Breast epithelium (tissue), 4 donors: ENCODE data around the gene PLP1. TPM values are rescaled to one million over a fixed set of nuclear protein-coding genes. Genes with fewer than 3 reads are reported as not detected.

ENCODE experiments used
- DNase-seq, 2 donors: peaks; one replicate each; pipeline ENCODE4 v3.0.0-alpha.2; 2019; ENCODE audit warnings: low spot score in 2 of 2
- H3K27ac ChIP-seq, 2 donors: fragments of 200-600 bp; sonication (generic) in 1 of 2; one replicate each; pipeline ENCODE4 v1.5.1; 2016 to 2019; ENCODE audit warnings: mild to moderate bottlenecking in 1 of 2
- H3K27me3 ChIP-seq, 2 donors: fragments of 200-600 bp; sonication (generic) in 1 of 2; one replicate each; pipeline versions ENCODE4 v1.5.1 to v1.6.0; 2017 to 2019; ENCODE audit warnings: control low read depth in 1 of 2, mild to moderate bottlenecking in 1 of 2
- H3K36me3 ChIP-seq: fragments of 200-600 bp; one replicate; pipeline ENCODE4 v1.5.1; 2019
- H3K4me1 ChIP-seq, 2 donors: fragments of 200-600 bp; sonication (generic); one replicate each; pipeline ENCODE4 v1.5.1; 2016 to 2019; ENCODE audit warnings: control low read depth in 1 of 2
- H3K4me3 ChIP-seq, 3 donors: fragments of 200-600 bp; sonication (generic); 1 replicate in 2 of 3; 2 replicates in 1 of 3; pipeline ENCODE4 v1.5.1; 2016 to 2019; ENCODE audit warnings: mild to moderate bottlenecking in 3 of 3, moderate library complexity in 2 of 3
- H3K9me3 ChIP-seq, 2 donors: fragments of 200-600 bp; sonication (generic) in 1 of 2; one replicate each; pipeline ENCODE4 v1.5.1; 2016 to 2019; ENCODE audit warnings: control low read depth in 1 of 2
- CTCF ChIP-seq, 3 donors: fragments of 450-650 bp; IDR thresholded peaks; one replicate each; pipeline ENCODE4 v1.5.1; 2016 to 2017; ENCODE audit warnings: antibody characterized with exemption in 3 of 3, mild to moderate bottlenecking in 3 of 3, moderate library complexity in 3 of 3
- POLR2A ChIP-seq: fragments of 450-650 bp; IDR thresholded peaks from one replicate; pipeline ENCODE4 v1.6.1; 2016; ENCODE audit warnings: antibody characterized with exemption, mild to moderate bottlenecking, moderate library complexity
- POLR2AphosphoS5 ChIP-seq, 3 donors: sonication (generic); formaldehyde crosslinking; IDR thresholded peaks; one replicate each; pipeline ENCODE4 v1.6.1; 2017; ENCODE audit warnings: antibody characterized with exemption in 3 of 3
- intact Hi-C: fragments of 100-400 bp; cut with DNase I; formaldehyde crosslinking; loops from one replicate; pipeline ENCODE4 v1.15.1; 2023; ENCODE audit warnings: low total_unique reads
- total RNA-seq, 3 donors: library from RNA; depleted of rRNA; stranded (reverse); fragments of >200 nt; gene quantifications; one replicate each; pipeline ENCODE4 v1.1.0, GENCODE V29; 2016

Gene PLP1
- total RNA-seq, 3 donors from 2014 or later, result 1.3 to 3.4 (median 2.2) TPM

DNA sequence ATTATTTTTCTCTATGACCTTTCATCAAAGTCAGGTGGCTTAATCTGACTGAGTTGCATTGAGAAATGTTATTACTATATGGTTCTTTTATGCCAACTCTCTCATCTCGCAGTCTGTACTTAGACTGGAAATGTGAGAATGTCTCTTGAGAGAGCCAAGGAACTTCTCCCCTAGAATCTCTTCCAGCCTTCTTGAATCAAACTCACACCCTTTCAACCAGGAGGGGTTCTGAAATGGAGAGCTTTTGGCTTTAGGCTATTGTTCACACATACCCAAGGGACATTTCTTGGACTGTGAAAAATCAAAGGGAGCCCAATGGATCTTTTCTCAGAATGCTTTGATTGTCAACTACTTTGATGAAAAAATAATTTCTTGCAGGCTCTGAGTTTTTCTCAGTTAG lies 5.1 kb downstream of the PLP1 start:
- H3K4me1 ChIP-seq, result no peaks in the 10 kb centered on the region
- no peaks in the 10 kb centered on the region for H3K9me3 ChIP-seq
- H3K27me3 ChIP-seq, result peaks cover 0 to 80% of the 10 kb centered on the region in 2 donors
- no peak for DNase-seq
- no peak overlapping the region for H3K4me3 ChIP-seq
- H3K27ac ChIP-seq, result no peak overlapping the region
- TF ChIP-seq CTCF (IDR thresholded peaks at IDR 0.05), result no peak
- TF ChIP-seq POLR2AphosphoS5 (IDR thresholded peaks at IDR 0.05), result no peak
- no peak for TF ChIP-seq POLR2A
- intact Hi-C loops, result no loop called here
- H3K36me3 ChIP-seq, result no peaks in the 10 kb centered on the region

GRCh38 chrX:103782640-103783039 lies 6.0 kb downstream of the PLP1 start:
- Histone ChIP-seq H3K4me1 (no peaks in the 10 kb centered on the region), H3K9me3 (no peaks in the 10 kb centered on the region), H3K36me3 (no peaks in the 10 kb centered on the region), H3K27ac (no peak overlapping the region), H3K4me3 (no peak overlapping the region), H3K27me3 (peaks cover 0 to 80% of the 10 kb centered on the region in 2 donors)
- intact Hi-C loops, result no loop called here
- no peak for DNase-seq
- TF ChIP-seq POLR2A, result no peak
- TF ChIP-seq CTCF (IDR thresholded peaks at IDR 0.05), result no peak
- TF ChIP-seq POLR2AphosphoS5 (IDR thresholded peaks at IDR 0.05), result no peak

- no peak for DNase-seq
- Histone ChIP-seq H3K27me3 (peaks cover 0 to 80% of the 10 kb centered on the region in 2 donors), H3K9me3 (no peaks in the 10 kb centered on the region), H3K4me3 (no peak overlapping the region), H3K4me1 (no peaks in the 10 kb centered on the region), H3K36me3 (no peaks in the 10 kb centered on the region), H3K27ac (no peak overlapping the region)
- intact Hi-C loops, result no loop called here
- no peak for TF ChIP-seq POLR2A
- TF ChIP-seq CTCF (IDR thresholded peaks at IDR 0.05), result no peak
- no peak for TF ChIP-seq POLR2AphosphoS5 (IDR thresholded peaks at IDR 0.05)
Observed at GRCh38 chrX:103783196-103783595, 6.6 kb downstream of the PLP1 start.

DNA sequence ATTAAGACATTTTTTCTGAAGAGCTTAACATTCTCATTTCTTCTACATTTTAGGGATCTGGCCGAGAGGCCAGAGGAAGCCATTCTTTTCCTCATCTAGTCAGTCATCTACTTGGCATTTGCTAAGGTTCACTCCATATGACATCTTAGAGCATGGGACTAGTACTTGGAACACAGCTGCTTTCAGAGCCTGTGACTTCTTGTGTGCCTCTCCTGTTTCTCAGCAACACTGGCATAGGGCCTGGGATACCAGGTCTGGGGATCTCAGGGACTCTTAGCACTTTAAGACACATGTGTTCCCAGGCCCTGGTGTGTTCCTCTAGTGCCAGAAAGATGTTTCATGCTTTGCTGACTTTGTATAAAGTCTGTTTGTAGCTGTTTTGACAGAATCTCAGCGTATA lies 7.3 kb downstream of the PLP1 start:
- Histone ChIP-seq H3K4me1 (no peaks in the 10 kb centered on the region), H3K27me3 (peaks cover 0 to 78% of the 10 kb centered on the region in 2 donors), H3K27ac (no peak overlapping the region), H3K4me3 (no peak overlapping the region), H3K36me3 (no peaks in the 10 kb centered on the region), H3K9me3 (no peaks in the 10 kb centered on the region)
- intact Hi-C loops, result no loop called here
- DNase-seq, result no peak
- TF ChIP-seq POLR2A (no peak), CTCF (IDR thresholded peaks at IDR 0.05) (no peak), POLR2AphosphoS5 (IDR thresholded peaks at IDR 0.05) (no peak)

DNA sequence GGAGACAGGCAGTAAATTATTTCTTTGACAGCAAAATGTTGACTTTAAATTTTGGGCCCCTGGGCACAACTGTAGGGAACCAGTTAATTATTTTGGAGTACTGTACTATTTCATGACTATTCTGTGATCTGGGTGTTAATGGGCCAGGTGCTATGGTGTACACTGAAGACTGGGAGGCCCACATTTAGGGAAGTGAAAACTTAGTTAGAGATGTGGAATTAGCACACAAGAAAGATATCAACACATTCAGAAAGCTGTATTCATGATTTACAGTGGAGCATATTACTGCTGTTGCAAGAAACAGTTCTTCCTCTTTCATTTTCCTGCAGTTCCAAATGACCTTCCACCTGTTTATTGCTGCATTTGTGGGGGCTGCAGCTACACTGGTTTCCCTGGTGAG lies 12.4 kb downstream of the PLP1 start:
- no peak for TF ChIP-seq POLR2A
- no peak for TF ChIP-seq POLR2AphosphoS5 (IDR thresholded peaks at IDR 0.05)
- TF ChIP-seq CTCF (IDR thresholded peaks at IDR 0.05), result no peak
- H3K36me3 ChIP-seq, result no peaks in the 10 kb centered on the region
- DNase-seq, result no peak
- no peak overlapping the region for H3K27ac ChIP-seq
- no peaks in the 10 kb centered on the region for H3K4me1 ChIP-seq
- no peak overlapping the region for H3K4me3 ChIP-seq
- H3K9me3 ChIP-seq, result no peaks in the 10 kb centered on the region
- intact Hi-C loops, result no loop called here
- H3K27me3 ChIP-seq, result peaks cover 0 to 78% of the 10 kb centered on the region in 2 donors
